Measurements from ENCODE around the gene ACOXL.

ACOXL gene

DNA sequence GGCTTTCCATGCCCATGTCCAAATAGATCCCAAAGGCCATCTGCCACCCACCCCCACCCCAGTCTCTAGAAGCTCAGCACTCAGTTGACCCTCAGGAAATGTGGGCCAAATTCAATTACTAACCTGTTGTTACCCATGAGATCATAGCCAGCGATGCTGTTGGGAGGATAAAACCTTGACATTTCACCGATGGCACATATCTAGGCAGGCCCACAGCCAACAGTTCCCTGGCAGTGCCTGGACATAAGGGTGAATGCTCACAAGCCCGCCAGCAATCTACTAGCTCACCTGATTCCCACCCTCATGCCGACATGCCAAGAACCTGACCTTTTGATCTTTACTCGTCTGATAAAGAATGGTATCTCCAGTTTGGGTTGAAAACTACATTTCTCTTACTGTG, 11.8 kb upstream of the ACOXL start:
- no peak for DNase-seq

DNA sequence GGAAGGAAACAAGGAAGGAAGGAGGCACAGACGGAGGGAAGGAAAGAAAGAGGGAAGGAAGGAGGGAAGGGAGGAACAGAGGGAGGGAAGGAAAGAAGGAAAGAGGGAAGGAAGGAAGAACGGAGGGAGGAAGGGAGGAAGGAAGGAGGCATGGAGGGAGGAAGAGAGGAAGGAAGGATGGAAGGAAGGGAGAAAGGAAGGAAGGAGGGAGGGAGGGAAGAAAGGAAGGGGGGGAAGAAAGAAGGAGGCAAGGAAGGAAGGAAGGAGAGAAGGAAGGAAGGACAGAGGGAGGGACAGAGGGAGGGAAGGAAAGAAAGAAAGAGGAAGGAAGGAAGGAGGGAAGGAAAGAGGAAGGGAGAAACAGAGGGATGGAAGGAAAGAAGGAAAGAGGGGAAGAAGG, 7.6 kb upstream of the ACOXL start:
- no peak for DNase-seq

DNA sequence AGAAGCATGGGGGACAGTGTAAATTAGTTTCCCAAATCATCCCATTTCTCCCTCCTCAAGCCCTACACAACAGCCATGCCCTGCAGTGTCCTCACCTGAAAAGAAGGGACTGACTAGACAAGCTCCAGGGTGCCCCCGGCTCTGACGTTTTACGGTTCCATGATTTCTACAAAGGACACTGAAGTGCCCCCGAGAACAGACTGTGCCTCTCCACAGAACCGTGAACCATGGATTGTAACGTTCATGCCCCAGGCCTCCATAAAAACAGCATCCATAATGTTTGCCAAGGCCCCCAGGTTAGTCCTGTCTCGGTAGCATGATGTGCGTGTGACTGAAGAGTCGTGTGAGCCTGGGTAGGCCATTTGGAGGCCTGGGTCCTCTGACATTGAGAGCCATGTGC, 7.0 kb upstream of the ACOXL start:
- no peak for DNase-seq

DNA sequence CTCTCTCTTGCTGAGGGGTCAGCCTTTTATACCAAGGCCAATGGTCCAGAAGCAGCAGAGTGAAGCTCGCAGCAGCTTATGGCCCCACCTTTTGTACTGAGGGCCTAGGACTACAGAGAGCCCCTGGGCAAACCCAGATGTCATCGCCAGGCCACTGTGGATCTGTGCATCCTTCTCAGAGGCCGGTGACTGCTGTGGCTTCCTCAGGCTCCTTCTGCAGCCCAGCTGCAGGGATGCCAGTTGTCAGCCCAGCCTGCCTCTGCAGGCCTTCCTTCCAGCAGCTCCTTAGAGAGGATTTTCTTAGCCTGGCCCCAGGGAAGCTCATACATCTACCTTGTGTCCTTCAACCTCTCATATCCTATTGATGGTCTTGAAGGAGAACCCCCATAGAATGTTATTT, 6.5 kb upstream of the ACOXL start:
- DNase-seq = no peak

DNA sequence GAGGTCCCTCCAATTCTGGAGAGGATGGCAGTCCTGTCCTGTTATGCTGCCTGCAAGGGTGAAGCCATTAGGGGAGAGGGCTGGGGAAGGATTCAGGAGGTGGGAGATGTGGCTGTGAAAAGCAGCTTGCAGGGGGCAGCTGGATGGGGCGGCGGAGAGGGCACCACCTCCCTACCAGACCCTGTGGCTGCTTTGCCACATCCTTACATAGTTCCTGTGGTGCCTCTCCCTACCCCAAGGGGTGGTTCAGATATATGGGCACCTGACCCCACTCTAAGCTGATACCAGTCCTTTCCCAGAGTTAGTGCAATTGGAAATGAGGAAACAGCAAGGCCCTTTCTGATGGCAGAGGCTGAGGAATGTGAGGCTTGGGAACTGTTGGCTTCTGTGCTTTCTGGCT, 6.1 kb upstream of the ACOXL start:
- no peak for DNase-seq

DNA sequence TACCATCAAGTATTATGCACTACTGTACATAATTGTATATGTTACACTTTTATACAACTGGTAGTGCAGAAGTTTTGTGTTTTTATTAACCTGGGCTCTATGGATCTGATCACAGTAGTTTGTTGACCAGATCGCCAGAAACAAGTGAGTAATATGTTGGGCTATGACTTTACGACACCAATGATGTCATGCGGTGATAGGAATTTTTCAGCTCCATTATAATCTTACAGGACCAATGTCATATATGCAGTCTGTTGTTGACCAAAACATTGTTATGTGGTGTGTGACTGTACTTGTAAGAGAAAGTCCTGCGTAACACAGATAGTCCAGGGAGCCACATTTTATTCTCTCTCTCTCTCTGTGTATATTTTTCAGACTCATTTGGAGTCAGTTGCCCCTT, 4.5 kb upstream of the ACOXL start:
- no peak for DNase-seq

DNA sequence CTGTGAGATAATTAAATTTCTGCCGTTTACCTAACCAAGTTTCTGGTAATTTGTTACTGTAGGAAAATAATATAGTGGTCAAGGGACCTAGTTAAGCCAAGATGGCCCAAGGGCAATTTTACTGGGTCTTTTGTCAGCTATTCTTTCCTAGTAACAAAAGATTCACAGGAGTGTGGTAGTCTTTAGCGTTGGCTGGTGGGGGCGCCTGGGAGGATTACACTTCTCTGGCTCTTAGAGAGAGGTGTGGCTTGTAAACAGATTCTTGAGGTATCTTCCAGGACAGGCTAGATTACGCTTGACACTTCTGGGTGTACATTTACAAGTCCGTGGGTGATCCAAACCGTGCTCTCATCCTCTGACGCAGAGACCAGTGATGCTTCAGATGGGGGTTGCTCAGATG, 3.3 kb upstream of the ACOXL start:
- no peak for DNase-seq

DNA sequence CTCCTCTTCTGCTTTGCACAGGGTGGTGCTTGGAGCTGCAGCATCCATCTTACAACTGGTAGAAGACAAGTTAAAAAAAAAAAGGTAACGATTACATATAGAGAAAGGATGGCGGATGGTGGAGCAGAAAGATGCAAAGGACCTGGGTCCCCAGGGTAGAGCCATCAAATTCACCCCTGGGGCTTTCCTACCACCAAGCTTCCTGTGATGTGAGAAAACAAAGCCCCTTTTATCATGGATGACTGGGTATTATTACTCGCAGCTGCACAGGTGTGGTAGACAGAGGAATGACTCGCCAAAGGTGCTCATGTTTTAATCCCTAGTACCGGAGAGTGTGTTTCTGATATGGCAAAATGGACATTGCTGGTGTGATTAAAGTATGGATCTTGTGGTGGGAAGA, 1.3 kb upstream of the ACOXL start:
- DNase-seq = no peak

DNA sequence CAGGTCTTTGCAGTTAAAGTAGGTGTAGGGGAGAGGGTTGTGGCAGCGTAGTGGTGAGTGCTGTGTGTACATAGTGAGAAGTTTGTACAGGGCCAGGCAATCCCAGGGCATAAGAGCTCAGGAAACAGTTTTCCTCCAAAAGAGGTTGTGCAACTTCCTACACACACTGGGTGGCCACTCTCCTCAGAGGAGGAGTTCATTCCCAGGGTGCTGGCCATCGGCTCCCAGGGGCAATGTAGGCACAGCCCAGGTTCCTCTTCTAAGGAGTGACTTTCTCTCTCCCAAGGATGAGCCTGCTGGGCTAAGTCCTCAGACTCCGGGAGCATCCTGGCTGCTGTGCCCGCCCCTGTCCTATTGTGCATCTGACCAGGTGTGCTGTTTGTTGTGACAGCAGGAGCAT, 3.0 kb downstream of the ACOXL start:
- no peak for DNase-seq

DNA sequence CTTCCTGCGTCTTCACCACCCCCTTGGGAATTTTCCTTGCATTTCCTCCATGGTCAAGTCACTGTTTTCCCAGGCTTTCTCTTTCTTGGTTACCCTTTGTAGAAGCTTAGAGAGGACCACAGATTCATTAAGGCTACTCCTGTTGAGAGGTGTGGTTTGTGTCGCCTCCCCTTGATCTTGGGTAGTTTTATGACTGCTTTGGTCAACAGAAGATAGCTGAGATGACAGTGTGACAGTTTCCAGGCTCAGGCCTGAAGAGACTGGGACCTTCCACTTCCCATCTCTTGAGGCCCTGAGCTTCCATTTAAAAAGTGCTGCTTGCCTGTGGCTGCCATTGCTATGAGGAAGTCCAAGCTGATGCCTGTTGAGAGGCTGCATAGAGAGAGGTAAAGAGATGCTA, 5.4 kb downstream of the ACOXL start:
- no peak for DNase-seq

DNA sequence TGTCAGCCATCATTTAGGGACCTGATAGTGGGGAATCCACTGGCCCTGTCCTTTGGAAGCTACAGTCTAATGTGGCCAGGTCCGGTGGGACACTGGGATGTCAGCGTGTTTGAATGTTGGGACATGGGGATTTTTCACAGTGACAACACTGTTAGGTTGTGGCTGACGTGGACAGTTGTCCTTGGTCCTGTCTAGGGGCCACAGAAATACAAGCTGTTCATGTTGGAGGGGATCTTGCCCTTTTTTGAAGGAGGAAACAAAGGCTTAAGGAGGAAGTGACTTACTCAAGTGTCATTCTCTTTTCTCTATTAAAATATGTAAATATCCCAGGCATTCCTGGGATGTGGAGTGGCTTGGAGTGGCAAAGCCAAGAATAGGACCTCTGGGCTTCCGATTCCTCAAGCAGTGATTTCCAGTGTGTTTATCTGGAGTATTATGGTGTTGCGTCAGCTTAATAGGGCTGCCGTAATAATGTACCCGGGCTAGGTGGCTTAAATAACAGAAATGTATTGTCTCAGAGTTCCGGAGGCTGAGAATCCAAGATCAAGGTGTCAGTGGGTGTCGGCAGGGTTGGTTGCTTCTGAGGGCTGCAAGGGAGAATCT, 8.5 kb downstream of the ACOXL start:
- no peak for DNase-seq

DNA sequence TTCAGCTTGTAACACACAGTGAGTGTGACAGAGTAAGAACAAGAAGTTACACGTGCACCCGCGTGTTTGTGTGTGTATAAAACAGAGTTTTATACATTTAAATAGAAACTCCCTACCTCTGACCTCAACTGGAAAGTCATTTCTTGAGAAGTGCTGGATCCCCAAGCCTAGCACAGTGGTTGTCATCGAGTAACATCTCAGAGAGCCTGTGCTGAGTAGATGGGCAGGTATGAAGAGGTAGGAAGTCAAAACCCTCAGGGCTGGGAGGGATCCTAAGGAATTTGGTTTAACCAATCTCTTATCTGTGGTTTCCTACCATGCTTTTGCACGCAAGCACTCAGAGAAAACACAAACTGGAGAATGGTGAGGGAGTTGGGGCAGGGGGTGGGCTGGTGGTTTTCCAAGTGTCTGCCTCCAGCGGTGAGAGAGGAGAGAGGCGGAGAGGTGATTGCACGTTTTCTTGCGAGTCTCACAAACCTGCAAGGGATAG, 9.2 kb downstream of the ACOXL start:
- no peak for DNase-seq

DNA sequence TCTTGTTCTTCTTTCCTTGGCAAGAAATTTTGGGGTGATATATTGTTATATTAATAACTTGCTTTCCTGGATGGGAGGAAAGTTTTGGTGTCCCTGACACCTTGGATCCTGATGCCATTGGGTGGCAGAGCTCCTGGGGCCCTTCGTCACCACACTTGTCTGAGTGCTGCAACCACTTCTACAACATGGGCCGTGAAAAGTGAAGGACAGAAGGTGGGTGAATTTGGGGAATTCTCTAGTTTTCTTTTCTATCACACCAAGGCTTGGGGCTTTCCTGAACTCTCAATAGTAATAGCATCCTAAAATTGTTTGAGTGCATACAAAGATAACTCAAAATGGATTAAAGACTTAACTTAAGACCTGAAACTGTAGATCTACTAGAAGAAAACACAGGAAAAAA, 10.0 kb downstream of the ACOXL start:
- no peak for DNase-seq

DNA sequence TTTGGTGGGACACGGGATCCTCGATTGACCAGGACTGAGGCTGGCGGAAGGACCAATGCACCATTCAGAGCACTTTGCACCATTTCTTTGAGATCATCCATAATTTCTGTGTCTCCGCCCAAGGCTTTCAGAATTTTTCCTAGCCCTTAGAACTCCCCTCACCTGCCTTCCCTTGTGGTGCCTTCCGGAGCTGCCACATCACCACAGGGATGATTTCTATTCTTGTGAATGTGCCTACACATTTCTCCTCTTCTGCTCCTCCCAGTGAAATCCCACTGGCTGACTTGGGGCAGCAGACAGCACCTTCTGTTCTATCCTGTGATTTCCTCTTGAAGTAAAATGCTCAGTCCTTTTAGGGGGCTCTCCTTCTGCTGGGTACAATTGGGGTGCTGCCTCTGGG, 11.2 kb downstream of the ACOXL start:
- no peak for DNase-seq

DNA sequence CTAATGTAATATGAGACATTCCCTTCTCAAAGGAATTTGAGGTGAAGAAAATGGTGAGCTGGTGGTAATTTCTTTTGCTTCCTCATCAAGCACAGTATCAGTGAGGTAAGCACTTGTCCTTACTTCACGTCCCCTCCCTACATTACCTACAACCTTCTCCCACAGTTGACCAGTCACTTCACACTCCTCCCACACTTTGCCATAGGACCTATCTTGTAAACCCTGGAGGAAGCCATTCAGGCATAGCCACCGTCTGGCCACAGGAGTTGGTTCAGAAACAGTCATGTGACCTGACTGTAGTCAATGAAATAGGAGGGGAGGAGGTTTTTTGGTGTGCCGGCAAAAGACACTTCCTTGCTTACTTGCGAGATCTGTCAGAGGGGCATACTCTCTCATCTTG, 12.1 kb downstream of the ACOXL start:
- no peak for DNase-seq

DNA sequence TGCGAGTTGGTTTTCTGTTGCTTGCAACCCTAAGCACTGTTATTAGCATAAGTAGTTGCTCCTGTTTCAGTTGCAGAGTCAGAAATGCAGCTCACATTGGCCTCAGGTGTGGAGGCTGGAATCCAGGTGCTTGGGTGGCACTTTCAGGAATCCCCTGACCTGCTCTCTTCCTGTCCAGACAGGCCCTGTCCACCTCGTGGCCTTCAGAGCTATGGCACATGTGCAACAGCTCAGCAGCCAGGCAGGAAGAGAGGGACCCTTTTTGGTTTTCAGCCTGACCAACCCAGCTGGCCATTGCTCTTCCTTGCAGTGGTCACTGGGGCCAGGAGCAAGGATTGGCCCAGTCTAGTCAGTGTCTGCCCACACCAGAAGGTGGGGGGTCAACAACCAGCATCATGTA, 12.7 kb downstream of the ACOXL start:
- DNase-seq = no peak

DNA sequence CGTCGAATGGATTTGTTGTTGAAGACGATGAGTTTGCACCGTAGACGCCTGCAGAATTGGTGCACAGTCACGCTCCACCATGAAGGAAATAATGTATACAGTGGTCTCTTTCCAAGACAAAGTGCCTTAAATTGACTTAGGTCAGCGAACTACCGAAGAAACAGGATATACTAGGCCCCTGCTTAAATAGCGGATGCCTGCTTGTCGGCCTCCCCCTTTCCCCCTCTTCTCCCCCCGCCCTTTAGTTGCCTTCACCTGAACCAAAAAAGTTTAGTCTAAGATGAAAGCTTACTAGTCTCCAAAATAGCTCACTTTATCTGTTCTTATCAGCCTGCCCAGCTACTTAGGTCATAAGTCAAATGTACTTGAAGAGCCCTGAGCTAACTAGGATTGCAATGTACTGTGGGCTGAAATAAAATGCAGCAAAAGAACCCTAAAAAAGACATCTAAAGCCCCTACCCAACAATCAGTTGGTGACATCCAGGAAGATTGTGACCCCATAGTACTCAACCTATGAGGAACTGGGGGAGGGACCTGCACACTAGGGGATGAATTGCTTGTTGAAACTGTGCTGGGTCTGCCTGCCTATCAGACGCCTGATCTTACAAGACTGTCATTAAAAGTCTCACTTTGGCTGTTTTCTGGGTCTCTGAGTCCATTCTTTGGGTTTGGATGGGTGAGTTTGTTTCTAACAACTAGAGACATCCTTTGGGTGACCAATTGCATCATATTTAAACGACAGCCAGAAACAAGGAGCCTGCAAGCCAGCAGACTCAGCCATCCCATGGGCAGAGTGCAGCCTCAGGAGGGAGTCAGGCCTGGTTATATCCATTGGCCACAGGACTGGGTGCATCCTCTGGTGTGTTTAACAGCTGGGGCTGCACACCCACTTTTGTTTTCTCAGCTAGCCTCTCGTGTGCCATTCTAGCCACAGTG, 14.5 kb downstream of the ACOXL start:
- no peak for DNase-seq

DNA sequence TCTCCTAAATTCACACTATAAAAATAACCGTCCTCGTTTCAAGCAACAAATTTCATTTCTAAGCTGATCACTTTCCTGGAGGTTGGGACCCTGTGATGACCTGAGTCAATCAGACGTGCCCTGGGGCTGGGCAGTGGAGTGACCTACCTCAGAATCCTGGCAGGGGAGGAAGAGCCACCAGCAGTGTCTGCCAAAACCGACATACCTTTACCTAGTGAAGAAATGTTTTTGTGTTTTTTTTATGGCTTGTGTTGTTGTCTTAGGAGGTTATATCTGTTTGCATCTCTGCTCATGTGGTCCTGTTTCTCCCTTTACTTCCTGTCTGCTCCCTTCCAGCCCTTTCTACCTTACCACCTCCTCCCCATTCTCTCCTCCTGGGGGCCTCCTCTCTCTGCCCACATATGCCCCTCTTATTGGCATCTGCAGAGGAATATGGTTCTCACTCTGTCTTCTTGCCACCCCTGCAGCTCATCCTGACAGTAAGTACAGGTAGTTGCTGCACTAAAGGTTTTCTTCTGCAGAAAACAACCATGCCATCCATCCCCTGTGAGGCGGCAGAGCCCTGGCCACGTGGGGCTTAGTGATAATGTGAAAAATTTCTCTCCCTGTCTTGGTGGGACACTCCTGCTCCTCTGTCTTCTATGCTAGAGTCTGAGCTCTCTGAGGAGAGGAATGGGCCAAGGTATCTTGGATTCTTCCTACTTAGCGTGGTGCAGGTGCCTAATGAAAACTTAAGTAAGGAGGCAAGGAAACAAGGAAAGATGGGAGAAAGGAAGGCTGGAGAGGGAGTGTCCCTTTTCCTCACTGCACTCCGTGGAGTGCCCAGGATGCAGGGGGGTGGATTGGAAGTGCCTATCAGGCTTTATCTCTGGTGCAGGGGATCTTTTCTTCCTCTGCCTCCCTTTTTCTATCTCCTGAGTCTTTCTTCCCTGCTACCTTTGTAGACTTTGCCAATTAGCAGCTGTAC, 15.4 kb downstream of the ACOXL start:
- no peak for DNase-seq

DNA sequence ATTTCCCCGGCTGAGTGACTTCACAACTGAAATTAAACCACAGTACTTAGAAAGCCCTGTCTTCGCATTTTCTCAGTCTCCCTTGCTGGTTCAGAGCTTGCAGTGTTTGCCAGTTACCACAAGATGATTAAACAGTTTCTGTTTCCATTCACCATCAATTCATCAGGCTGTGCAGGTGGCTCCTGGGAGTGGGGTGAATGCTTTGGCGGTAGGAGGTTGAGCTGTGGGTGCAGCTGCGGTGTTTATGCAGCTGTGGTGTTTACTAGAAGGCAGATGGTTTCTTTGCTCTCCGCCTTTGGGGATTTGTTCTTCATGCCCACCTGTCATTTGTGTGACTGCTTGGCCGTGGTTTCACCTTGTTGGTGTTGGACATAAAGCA, 16.1 kb downstream of the ACOXL start:
- DNase-seq = peak; percentile 48

DNA sequence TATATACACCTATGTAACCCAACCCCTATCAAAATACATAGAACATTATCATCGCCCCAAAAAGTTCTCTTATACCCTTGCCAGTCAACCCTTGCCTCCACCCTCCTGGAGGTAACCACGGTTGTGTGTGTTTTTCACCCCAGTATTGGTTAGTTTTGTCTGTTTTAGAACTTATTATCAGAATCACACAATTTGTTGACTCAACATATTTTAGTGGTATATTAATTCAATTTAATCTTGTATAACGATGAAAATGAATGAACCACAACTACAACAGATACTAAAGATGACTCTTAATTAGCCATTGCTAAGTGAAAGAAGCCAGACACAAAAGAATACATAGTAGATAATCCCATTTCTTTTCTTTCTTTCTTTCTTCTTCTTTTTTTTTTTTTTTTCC, 19.3 kb downstream of the ACOXL start:
- no peak for DNase-seq

DNA sequence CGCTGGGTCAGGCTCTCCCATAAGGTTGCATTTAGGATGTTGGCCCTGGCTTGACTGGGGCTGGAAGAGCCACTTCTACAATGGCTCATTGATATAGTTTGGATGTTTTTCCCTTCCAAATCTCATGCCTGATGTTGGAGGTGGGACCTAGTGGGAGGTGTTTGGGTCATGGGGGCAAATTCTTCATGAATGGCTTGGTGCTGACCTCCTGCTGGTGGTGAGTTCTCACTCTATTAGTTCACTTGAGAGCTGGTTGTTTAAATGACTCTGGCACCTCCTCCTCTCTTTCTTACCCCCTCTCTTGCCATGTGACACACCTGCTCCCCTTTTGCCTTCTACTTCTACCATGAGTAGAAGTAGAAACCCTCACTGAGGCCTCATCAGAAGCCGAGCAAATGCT, 20.5 kb downstream of the ACOXL start:
- DNase-seq = no peak

DNA sequence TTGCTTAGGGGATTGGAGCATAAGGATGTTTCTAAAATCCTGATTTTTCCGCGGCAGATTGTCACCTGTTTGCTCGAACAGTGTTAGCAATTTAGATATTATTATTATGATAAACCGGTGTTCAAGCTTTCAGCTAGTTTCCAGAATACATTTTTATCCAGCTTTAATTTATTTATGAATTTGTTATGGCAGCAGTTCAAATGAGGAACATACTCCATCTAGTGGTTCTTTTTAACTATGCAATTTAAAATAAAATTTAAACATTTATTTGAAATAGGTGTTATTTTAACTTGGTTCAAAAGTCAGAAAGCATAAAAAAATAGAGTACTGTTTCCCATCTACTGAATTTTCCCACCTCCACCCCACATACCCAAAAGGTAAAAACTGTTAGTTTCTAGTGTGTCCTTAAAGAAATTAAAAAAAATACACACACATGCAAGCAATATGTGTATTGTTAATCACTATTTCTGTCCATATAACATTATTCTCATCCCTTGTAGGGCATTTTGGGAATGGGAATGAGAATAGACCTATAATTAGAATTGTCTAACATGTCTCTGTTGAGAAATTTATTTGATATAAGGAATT, 23.2 kb downstream of the ACOXL start:
- DNase-seq = no peak

DNA sequence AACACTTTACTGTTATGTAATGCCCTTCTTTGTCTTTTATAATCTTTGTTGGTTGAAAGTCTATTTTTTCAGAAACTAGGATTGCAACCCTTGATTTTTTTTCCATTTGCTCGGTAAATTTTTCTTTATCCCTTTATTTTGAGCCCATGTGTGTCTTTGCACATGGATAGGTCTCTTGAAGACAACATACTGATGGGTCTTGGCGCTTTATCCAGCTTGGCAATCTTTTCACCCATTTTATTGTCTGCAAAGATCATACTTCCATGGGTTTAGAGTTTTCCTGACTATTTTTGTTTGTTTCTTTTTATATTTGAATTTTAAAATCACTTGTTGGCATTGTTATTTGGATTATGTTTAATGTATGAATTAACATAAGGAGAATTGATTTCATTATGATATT, 27.0 kb downstream of the ACOXL start:
- no peak for DNase-seq
